Left colon (tissue), 2 donors: ENCODE measurements around the gene ASB5. TPM values are rescaled to one million over a fixed set of nuclear protein-coding genes. Genes with fewer than 3 reads are reported as not detected.

Experiments
- ATAC-seq: fragments of 200-7000 bp; cut with Tn5 transposase; one replicate; pipeline ENCODE4 v1.9.1; 2020; ENCODE audit warnings: mild to moderate bottlenecking, moderate library complexity
- DNase-seq, 2 donors: peaks; one replicate each; pipeline ENCODE4 v3.0.0-alpha.2; 2020
- intact Hi-C, 2 donors: fragments of 100-400 bp; cut with DNase I in 1 of 2; cut with micrococcal nuclease in 1 of 2; formaldehyde crosslinking; loops; one replicate each; pipeline versions ENCODE4 v1.11.2 to v1.14.0; 2022; cut with DNase I, micrococcal nuclease
- total RNA-seq, 2 donors: library from RNA; stranded (reverse); fragmentation: NEBNext Ultra II Directional; extraction: Animal tissue kit (Norgen Biotek cat#: 25700); gene quantifications; one replicate each; pipeline ENCODE4 v1.2.1, GENCODE V29; 2021
- donor health status: DM: no; HTN: no; CAD: no.
- donor health status: DM: yes; HTN: yes; CAD: no.

The ASB5 gene
- total RNA-seq, 2 donors from 2014 or later, result 2.1 TPM; not detected in 1

DNA sequence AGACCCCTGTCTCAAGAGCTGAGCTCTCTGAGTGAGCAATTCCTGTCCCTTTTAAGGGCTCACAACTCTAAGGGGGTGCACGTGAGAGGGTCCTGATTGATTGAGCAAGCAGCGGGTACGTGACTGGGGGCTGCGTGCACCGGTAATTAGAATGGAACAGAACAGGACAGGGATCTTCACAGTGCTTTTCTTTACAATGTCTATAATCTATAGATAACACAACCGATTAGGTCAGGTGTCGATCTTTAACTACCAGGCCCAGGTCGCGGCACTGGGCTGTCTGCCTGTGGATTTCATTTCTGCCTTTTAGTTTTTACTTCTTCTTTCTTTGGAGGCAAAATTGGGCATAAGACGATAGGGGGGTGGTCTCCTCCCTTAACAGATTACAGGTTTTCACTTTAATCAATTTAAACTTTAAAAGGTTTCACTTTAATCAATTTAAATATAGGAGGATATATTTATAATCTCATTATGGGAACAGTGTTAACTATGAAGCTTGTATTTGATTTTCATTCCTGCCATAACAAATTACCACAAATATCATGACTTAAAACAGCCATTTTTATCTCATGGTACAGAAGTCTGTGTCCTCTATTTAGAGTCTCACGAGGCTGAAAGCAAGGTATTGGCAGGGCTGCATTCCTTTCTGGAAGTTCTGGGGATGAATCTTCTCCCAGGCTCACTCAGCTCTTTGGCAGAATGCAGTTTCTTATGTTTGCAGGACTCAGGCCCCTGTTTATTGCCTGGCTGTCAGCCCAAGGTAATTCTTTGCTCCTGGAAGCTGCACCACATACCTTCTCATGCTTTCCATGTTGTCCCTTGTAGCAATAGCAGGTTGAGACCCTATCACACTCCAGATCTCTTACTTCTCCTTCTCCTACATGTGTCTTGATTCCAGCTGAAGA, 78.9 kb downstream of the ASB5 start:
- intact Hi-C loops, result no loop called here
- DNase-seq, result no peak
- no peak for ATAC-seq

DNA sequence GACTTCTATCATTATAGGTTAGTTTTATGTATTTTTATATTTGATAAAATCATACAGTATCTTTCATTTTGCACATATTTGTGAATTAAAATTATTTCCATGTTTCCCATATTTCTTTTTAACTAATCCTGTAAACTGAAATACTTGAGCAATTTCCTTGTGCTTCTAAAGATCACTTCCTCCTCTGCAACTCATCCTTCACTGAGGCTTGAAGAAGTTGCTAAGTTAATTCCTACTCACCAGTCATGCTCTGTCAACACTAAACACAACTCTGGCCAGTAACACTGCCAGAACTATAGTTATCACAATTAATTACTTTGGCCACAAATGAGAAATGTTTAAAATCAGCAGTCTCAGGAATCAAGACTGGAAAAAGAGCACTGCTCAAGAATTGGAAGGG, 80.4 kb downstream of the ASB5 start:
- DNase-seq (no peak), ATAC-seq (no peak)
- intact Hi-C loops, result no loop called here

DNA sequence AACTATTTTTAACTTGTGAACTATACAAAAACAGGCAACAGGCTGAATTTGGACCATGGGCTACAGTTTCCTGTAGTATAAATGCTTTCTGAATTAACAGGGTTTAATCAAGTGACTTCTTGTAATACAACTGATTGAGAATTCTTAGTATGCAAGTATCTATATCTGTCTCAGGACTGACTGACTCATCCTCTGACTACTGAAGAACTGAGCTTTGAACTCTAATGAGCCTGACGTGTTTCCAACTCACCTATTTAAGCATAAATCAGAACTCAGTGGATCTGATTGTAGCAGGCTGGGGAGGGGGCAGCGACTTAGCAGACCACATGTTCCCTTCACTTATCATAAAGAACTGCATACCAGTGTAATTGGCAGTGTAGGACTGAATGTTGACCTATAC, 81.4 kb downstream of the ASB5 start:
- DNase-seq (no peak), ATAC-seq (no peak)
- intact Hi-C loops, result no loop called here

DNA sequence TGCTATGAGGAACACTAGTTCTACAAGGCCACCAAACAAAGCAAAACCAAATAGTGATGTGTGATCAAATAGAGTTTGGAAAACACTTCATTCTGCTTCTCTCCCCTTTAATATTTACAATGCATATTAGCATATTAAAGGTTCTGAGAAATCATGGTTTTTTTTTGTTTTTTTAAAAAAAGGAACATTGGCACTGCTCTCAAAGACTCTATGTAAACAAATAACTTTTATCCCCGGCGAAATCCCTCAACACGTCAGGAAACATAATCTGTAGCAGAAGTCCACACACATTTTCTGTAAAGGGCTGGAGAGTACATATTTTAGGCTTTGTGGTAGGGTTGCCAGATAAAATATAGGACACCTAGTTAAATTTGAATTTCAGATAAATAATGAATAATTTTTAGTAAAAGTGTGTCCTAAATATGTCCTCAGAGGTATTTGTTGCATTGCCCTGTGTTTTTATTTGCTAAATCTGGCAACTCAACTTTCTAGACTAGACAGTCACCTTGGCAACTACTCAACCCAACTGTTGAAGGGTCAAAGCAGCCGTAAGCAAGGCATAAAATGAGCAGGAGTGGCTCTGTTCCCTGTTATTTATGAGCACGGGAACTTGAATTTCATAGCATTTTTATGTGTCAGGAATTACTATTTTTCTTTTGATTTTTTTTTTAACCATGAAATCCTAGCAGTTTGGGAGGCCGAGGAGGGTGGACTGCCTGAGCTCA, 82.2 kb downstream of the ASB5 start:
- intact Hi-C loops, result no loop called here
- DNase-seq, result no peak
- no peak for ATAC-seq

DNA sequence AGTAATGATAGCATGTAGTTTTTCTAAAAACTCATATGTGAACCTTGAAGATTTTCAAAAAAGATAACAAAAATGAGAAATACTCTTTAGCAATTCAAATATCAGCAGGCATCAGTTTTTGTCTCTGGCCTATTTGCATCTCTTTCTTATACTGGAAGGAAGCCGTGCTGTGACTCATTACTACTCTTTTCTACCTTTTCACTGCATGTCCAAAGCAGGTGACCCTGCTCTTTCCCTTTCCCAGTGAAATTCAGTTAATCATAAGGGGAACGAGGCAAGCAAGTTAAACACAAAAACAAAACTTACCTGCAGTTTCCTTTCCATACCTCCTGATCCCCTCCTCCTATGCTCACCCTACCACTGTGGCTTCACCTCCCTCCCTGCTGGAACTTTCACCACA, 83.0 kb downstream of the ASB5 start:
- ATAC-seq, result no peak
- no peak for DNase-seq
- intact Hi-C loops, result no loop called here

DNA sequence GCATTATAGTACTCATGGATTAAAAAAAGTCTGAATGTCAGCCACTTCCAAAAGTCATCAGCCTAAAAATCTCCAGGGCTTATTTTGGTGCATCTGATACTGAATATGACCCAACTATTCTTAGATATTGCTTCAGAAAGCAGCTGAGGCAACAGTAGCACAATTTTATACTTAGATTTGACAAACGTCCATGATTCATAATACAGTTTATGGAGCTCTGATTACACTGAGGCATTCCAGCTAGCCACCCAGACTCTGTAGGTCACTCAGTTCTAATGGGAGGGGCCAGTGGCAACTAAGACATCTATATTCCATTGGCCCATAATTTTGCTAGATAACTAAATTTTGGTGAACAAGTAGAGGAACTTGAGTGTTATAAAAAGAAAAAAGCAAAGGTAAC, 84.0 kb downstream of the ASB5 start:
- DNase-seq (no peak), ATAC-seq (no peak)
- intact Hi-C loops, result no loop called here

Other genes with a start within 250 kb of the ASB5 start
- 1 to 10 TPM in 1 of 2 donors, under 1 TPM in 1; 0.89 to 1.1 TPM for gene WDR17, start 203.4 kb downstream of the ASB5 start, total RNA-seq
- gene SPATA4, start 73.6 kb downstream of the ASB5 start, total RNA-seq, result not detected
- 100 to 1,000 TPM in 1 of 2 donors, 10 to 100 TPM in 1; 88.5 to 112 TPM for gene SPCS3, start 50.7 kb upstream of the ASB5 start, total RNA-seq